SK-MEL-5 (cell line): Measurements from ENCODE around the gene APOBEC3F. TPM values are rescaled to one million over a fixed set of nuclear protein-coding genes. Genes with fewer than 3 reads are reported as not detected.
"Not testable (repeated sequence)": the region's sequence is repeated elsewhere in the genome, so short reads cannot be mapped to it uniquely, and the experiment has no call there.

Experiments used
- DNase-seq: peaks from one replicate; pipeline ENCODE4 v3.0.0-alpha.2; 2016; ENCODE audit warnings: low read depth, low spot score
- in situ Hi-C: cut with HindIII; loops from 2 replicates; pipeline ENCODE4 v1.10.0; 2016; ENCODE audit warnings: low sequenced_read_pairs, high pct_unique_total_duplicates, low pct_unique_long_range_greater_than_20kb
- total RNA-seq: library from RNA; depleted of rRNA; stranded (reverse); fragments of >200 nt; shearing (Covaris generic); gene quantifications from 2 replicates; pipeline ENCODE4 v1.2.3, GENCODE V29; 2014

Gene APOBEC3F
- total RNA-seq, 1 experiment from 2014 or later = 2.2 TPM

DNA sequence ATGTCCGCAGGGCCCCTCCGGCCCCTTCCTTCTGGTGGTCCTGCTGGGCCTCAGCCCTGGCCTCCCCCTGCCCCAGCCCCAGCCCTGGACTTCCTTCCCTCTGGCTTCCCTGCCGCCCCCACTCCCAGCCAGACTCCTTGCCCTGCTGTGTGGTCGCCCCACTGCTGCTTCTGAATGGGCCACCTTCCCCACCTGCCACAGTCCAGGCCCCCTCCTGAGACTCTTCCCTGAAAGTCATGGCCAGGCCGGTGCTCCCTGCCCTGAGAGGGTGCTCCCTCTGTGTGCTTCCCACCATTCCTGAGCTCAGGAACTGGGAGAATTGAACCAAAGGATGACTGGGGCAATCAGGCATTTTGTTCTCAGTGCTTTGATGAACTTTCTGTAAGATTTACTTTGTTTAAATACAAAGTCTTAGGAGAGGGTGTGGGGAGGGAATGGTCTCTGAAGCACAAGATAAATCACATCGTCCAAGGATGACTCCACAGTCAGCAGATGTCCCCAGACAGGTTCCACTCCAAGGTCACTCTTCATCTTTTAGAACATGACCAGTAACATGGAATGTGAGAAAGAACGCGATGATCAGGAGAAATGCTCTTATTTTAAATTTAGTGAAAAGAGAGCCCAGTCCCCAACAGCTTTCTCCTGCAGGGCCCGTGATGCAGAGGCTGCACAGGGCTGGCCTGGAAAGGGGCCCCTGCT lies 19.0 kb upstream of the APOBEC3F start:
- in situ Hi-C loops = no loop called here
- DNase-seq = no peak

DNA sequence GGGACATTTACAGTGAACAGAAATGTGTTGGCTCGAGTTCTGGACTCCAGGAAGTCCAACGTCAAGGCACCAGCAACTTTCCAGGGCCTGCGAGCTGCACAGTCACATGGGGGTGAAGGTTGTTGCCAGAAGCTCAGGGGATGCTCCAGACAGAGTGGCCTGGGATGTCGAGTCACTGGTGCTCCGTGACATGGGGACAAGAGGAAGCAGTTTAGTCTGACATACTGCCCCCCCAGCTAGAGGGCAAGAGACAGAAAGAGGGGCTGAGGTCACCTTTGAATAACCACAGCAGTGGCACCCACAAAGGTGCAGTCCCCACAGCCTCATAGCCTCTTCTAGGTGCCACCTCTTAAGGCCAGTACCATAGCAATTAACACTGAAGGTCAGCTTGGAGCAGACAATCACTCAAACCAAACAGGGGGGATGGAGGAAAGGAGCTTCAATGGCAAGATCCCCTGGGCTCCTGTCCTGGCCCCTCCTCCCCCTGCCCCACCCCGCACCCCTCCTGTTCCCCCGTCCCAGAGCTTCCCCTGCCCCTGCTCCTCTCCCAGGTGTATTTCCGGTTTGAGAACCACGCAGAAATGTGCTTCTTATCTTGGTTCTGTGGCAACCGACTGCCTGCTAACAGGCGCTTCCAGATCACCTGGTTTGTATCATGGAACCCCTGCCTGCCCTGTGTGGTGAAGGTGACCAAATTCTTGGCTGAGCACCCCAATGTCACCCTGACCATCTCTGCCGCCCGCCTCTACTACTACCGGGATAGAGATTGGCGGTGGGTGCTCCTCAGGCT lies 15.9 kb upstream of the APOBEC3F start:
- in situ Hi-C loops = no loop called here
- no peak for DNase-seq

DNA sequence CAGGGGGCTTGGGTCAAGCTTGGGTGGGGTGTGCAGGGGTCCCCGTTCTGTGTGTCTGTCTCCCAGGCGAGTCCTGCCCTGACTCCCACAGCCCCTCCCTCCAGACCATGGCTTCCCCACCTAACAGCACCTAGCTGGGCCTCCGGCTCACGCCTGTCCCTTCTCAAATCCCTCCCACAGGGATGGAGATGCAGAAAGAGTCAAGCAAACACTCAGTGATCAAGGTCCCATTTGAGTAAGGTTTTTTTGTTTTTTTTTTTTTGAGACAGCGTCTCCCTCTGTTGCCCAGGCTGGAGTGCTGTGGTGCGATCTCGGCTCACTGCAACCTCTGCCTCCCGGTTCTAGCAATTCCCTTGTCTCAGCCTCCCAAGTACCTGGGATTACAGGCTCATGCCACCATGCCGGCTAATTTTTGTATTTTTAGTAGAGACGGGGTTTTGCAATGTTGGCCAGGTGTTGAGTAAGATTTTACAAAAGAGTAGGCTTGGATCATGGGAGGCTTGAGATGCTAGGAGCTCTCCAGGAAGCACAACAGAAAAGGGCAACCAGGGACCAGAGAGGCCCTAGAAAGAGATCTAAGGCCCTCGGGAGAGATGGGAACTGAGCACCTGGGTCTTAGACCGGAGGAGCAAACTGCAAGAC lies 14.0 kb upstream of the APOBEC3F start:
- DNase-seq = no peak
- in situ Hi-C loops = no loop called here

DNA sequence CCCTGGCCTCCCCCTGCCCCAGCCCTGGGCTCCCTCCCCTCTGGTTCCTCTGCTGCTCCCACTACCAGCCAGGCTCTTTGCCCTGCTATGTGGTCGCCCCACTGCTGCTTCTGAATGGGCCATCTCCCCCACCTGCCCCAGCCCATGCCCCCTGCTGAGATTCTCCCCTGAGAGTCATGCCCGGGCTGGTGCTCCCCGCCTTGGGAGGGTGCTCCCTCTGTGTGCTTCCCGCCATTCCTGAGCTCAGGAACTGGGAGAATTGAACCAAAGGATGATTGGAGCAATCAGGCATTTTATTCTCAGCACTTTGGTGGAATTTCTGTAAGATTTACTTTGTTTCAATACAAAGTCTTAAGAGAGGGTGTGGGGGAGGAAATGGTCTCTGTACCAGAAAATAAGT lies 12.9 kb upstream of the APOBEC3F start:
- in situ Hi-C loops = no loop called here
- DNase-seq = no peak

DNA sequence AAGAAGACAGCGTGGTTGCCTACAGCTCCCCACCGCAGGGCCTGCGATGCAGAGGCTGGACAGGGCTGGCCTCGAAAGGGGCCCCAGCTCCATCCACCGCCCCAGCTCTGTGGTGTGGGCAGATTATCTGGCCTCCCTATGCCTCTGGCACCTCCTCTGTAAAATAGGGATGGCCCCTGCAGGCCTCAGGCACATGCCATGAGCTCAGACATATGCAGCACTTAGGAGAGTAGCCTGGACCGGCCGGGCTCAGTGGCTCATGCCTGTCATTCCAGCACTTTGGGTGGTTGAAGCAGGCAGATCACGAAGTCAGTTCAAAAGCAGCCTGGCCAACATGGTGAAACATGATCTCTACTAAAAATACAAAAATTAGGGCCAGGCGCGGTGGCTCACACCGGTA lies 12.4 kb upstream of the APOBEC3F start:
- in situ Hi-C loops = no loop called here
- no peak for DNase-seq

DNA sequence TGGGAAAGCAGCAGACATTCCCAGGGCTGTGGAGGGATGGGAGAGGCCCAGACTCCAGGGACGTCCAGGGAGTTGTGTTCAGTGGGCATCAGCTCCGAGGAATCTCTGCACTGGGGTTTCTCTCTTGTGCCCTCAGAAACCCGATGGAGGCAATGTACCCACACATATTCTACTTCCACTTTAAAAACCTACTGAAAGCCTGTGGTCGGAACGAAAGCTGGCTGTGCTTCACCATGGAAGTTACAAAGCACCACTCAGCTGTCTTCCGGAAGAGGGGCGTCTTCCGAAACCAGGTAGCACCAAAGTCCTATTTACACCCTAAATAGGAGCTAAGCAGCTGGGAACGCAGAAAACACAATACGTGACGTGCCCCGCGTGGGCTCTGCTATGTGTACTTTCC lies 11.4 kb upstream of the APOBEC3F start:
- DNase-seq = no peak
- in situ Hi-C loops = no loop called here

DNA sequence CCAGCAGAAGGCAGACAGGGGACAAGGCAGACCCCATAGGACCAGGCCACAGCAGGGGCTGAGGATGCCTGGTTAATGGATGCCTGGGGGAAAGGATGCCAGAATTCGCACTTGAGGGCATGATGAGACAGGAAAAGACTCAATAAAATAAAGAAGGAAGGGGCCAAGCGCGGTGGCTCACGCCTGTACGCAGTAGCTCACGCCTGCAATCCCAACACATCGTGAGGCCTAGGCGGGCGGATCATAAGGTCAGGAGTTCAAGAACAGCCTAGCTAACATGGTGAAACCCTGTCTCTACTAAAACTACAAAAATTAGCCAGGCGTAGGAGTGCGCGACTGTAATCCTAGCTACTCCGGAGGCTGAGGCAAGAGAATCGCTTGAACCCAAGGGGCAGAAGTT lies 10.0 kb upstream of the APOBEC3F start:
- DNase-seq = no peak
- in situ Hi-C loops = no loop called here

DNA sequence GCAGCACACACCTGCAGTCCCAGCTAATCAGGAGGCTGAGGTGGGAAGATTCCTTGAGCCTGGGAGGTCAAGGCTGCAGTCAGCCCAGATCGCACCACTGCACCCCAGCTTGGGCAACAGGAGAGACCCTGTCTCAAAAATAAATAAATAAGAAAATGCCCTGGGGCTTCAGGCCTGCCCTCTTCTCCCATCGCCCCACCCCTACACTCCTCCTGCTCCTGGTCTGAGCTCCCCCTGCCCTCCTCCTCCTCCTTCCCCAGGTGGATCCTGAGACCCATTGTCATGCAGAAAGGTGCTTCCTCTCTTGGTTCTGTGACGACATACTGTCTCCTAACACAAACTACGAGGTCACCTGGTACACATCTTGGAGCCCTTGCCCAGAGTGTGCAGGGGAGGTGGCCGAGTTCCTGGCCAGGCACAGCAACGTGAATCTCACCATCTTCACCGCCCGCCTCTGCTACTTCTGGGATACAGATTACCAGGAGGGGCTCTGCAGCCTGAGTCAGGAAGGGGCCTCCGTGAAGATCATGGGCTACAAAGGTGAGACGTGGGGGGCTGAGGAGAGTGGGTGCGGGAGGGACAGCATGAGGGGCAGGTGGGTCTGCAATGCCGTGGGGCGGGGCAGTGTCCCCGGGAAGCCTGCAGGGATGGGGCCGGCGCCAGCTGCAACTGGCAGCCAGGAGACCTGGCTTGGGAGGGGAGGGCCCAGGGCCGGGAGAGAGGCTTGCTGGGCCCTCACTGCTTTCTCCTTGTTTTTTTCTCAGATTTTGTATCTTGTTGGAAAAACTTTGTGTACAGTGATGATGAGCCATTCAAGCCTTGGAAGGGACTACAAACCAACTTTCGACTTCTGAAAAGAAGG lies 9.0 kb upstream of the APOBEC3F start:
- DNase-seq, in situ Hi-C loops: not testable (repeated sequence)

DNA sequence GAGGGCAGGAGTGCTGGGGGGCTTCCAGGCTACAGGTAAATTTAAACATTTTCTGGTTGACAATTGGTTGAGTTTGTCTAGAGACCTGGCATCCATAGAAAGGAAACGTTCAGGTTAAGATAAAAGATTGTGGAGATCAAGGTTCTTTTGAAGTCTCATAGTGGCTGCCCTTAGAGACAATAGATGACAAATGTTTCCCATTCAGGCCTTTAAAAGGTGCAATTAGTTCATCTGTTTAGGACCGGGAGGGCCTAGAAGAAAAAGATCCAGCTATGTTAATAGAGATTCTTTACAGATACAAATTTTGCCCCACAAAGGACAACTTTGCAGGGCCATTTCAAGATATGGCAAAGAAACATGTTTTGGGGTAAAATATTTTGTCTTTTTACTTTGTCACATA lies 3.6 kb upstream of the APOBEC3F start:
- in situ Hi-C loops, DNase-seq: not testable (repeated sequence)

DNA sequence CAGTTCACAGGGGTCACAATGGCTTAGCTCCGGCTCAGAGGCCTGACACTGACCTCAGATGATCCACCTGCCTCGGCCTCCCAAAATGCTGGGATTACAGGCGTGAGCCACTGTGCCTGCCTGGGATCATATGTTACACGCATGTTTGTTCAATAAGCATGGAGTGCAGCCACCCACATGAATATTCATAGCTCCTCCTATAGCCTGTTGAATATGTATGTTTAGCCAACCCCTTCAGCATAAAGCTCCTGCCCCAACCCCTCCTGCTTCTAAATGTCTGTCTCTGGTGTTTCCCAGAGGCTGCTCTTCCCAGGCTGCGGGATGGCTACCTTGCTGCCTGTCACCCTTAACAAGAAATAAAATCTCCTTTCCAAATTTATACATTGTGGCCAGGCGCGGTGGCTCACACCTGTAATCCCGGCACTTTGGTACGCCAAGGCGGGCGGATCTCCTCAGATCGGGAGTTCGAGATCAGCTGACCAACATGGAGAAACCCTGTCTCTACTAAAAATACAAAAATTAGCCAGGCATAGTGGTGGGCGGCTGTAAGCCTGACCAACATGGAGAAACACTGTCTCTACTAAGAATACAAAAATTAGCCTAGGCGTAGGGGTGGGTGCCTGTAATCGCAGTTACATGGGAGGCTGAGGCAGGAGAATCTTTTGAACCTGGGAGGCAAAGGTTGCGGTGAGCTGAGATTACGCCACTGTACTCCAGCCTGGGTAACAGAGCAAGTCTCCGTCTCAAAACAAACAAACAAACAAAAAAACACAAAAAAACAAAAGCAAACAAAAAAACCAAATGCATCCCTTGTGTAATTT lies 1.1 kb upstream of the APOBEC3F start:
- in situ Hi-C loops = no loop called here

DNA sequence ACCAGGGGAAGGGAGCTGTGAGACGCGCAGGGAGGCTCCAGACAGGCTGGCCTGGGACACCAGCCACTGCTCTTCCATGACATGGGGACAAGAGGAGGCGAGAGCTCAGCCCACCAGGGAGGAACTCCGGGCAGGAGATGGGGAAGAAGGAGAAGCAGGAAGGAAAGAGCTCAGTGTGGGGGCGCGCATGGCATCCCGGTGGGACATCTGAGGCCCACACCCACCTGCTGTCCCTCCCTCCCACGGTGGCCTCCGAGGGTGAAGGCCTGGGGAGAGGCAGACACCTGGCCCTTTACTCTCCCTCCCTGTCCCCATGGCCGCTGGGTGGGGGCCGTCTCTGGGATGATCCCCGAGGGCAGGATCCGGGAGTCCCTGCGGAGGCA lies 518 bp upstream of the APOBEC3F start:
- DNase-seq, in situ Hi-C loops: not testable (repeated sequence)

More for the DNA sequence above, 1.1 kb upstream of the APOBEC3F start:
- no peak for DNase-seq

DNA sequence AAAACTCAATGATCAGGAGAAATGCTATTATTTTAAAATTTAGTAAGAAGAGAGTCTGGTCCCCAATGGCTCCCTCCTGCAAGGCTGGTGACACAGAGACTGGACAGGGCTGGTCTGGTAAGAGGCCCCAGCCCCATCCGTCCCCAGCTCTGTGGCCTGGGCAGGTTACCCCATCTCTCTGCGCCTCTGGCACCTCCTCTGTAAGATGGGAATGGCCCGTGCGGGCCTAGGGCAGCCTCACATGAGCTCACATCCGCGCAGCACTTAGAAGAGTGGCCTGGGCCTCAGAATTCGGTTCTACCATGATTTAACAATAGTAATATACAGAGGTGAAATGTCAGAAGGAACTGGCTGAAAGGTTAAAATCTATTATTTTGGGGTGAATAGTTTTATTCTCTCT lies 1.2 kb downstream of the APOBEC3F start:
- in situ Hi-C loops = no loop called here
- no peak for DNase-seq

DNA sequence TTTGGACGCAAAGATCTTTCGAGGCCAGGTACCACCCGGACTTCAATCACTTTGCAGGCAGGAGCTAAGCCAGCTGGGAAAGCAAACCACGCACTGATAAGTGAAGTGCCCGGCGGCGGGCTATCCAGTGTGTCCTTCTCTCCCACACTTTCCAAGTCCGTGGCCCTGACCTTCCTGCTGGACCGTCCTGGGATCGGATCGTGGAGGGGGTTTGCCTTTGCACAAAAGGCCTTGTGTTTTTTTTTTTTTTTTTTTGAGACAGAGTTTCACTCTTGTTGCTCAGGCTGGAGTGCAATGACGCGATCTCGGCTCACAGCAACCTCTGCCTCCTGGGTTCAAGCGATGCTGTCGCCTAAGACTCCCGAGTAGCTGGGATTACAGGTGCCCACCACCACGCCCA lies 2.4 kb downstream of the APOBEC3F start:
- in situ Hi-C loops, DNase-seq: not testable (repeated sequence)

DNA sequence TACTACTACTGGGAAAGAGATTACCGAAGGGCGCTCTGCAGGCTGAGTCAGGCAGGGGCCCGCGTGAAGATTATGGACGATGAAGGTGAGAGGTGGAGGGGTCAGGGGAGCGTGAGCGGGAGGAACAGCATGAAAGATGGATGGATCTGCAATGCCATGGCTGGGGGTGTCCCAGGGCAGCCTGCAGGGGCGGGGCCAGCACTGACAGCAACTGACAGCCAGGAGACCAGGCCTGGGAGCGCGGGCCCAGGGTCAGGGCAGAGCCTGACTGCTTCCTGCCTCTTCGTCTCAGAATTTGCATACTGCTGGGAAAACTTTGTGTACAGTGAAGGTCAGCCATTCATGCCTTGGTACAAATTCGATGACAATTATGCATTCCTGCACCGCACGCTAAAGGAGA lies 4.5 kb downstream of the APOBEC3F start:
- in situ Hi-C loops, DNase-seq: not testable (repeated sequence)

DNA sequence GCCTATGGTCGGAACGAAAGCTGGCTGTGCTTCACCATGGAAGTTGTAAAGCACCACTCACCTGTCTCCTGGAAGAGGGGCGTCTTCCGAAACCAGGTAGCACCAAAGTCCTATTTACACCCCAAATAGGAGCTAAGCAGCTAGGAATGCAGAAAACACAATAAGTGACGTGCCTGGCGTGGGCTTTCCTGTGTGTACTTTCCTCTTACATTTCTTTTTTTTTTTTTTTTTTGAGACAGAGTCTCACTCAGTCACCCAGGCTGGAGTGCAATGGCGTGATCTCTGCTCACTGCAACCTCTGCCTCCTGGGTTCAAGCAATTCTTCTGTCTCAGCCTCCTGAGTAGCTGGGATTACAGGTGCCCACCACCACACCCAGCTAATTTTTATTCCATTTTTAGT lies 8.8 kb downstream of the APOBEC3F start:
- in situ Hi-C loops, DNase-seq: not testable (repeated sequence)

DNA sequence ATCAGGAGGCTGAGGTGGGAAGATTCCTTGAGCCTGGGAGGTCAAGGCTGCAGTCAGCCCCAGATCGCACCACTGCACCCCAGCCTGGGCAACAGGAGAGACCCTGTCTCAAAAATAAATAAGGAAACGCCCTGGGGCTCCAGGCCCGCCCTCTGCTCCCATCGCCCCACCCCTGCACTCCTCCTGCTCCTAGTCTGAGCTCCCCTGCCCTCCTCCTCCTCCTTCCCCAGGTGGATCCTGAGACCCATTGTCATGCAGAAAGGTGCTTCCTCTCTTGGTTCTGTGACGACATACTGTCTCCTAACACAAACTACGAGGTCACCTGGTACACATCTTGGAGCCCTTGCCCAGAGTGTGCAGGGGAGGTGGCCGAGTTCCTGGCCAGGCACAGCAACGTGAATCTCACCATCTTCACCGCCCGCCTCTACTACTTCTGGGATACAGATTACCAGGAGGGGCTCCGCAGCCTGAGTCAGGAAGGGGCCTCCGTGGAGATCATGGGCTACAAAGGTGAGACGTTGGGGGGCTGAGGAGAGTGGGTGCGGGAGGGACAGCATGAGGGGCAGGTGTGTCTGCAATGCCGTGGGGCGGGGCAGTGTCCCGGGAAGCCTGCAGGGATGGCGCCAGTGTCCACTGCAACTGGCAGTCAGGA lies 11.3 kb downstream of the APOBEC3F start:
- in situ Hi-C loops, DNase-seq: not testable (repeated sequence)

DNA sequence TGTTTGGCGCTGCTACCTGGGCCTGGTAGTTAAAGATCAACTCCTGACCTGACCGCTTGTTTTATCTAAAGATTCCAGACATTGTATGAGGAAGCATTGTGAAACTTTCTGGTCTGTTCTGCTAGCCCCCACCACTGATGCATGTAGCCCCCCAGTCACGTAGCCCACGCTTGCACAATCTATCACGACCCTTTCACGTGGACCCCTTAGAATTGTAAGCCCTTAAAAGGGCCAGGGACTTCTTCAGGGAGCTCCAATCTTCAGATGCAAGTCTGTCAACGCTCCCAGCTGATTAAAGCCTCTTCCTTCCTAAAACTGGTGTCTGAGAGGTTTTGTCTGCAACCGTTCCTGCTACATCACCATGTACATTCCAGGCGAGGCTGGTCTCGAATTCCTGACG lies 15.0 kb downstream of the APOBEC3F start:
- in situ Hi-C loops = no loop called here
- no peak for DNase-seq
